ENCODE data around the gene CEP83. TPM values are rescaled to one million over a fixed set of nuclear protein-coding genes. Genes with fewer than 3 reads are reported as not detected.

Gene CEP83
- total and polyA plus RNA-seq, 9 of the 15 experiments (the other 6 are each of a cell fraction or from before 2014, with no cell fraction given), result 5.3 to 40.5 (median 31.3) TPM

DNA sequence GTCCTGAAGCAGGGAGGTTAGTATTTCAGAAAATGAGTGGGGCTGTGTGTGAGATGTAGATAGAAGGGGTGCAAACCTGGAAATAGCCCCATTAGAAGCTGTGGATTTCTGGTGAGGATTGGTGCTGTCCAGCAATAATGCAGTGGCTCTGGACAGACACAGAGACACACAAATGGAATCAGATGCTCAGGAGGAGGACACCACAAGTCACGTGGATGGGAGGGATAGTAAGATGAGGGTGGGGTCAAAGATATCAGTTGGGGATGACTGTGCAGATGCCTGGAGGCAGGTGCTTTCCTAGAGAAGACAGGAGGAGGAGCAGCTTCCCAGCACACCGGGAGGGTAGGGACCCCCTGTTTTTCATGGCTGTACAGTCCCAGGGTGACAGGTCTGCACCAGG is 174.8 kb downstream of the CEP83 start (continued):
- TF ChIP-seq SAP30 (IDR thresholded peaks at IDR 0.05; ENCODE audit: borderline replicate concordance, insufficient read depth, low read depth, low read length, poor library complexity, severe bottlenecking) (no peak), ZNF316 (IDR thresholded peaks at IDR 0.05) (peak; percentile 49; the same call in 1 of the 2 replicates), XRCC4 (IDR thresholded peaks at IDR 0.05; ENCODE audit: extremely low read depth, insufficient read depth, insufficient read length) (no peak), GATA2 (CRISPR knock-in tag; IDR thresholded peaks at IDR 0.05) (no peak), ZNF780A (CRISPR knock-in tag; IDR thresholded peaks at IDR 0.05) (no peak), JUN (IDR thresholded peaks at IDR 0.05; ENCODE audit: borderline replicate concordance, low read depth, low read length) (no peak), JUN (CRISPR knock-in tag; IDR thresholded peaks at IDR 0.05; ENCODE audit: borderline replicate concordance) (no peak), ZSCAN32 (CRISPR knock-in tag; IDR thresholded peaks at IDR 0.05) (no peak), BMI1 (IDR thresholded peaks at IDR 0.05; ENCODE audit: low read length) (no peak), MBD2 (IDR thresholded peaks at IDR 0.05; ENCODE audit: borderline replicate concordance, low read depth) (no peak), FOXJ3 (CRISPR knock-in tag; IDR thresholded peaks at IDR 0.05) (no peak), ZNF239 (CRISPR knock-in tag; IDR thresholded peaks at IDR 0.05) (no peak), ZNF644 (tag; IDR thresholded peaks at IDR 0.05; ENCODE audit: low read depth) (no peak), RFX7 (CRISPR knock-in tag; IDR thresholded peaks at IDR 0.05) (no peak), SMAD3 (CRISPR knock-in tag; conservative IDR thresholded peaks at IDR 0.05) (no peak), C11orf30 (IDR thresholded peaks at IDR 0.05; ENCODE audit: low read depth) (peak; percentile 54), POLR3A (IDR thresholded peaks at IDR 0.05; ENCODE audit: borderline replicate concordance, extremely low read depth, insufficient read depth, insufficient read length) (no peak), ASH1L (IDR thresholded peaks at IDR 0.05; ENCODE audit: borderline replicate concordance, low read depth, partially characterized antibody) (no peak)
- TF ChIP-seq, protein P1, sequence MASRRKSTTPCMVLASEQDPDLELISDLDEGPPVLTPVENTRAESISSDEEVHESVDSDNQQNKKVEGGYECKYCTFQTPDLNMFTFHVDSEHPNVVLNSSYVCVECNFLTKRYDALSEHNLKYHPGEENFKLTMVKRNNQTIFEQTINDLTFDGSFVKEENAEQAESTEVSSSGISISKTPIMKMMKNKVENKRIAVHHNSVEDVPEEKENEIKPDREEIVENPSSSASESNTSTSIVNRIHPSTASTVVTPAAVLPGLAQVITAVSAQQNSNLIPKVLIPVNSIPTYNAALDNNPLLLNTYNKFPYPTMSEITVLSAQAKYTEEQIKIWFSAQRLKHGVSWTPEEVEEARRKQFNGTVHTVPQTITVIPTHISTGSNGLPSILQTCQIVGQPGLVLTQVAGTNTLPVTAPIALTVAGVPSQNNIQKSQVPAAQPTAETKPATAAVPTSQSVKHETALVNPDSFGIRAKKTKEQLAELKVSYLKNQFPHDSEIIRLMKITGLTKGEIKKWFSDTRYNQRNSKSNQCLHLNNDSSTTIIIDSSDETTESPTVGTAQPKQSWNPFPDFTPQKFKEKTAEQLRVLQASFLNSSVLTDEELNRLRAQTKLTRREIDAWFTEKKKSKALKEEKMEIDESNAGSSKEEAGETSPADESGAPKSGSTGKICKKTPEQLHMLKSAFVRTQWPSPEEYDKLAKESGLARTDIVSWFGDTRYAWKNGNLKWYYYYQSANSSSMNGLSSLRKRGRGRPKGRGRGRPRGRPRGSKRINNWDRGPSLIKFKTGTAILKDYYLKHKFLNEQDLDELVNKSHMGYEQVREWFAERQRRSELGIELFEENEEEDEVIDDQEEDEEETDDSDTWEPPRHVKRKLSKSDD (conservative IDR thresholded peaks at IDR 0.05; ENCODE audit: low read length), result no peak
- TF ChIP-seq, protein P2, sequence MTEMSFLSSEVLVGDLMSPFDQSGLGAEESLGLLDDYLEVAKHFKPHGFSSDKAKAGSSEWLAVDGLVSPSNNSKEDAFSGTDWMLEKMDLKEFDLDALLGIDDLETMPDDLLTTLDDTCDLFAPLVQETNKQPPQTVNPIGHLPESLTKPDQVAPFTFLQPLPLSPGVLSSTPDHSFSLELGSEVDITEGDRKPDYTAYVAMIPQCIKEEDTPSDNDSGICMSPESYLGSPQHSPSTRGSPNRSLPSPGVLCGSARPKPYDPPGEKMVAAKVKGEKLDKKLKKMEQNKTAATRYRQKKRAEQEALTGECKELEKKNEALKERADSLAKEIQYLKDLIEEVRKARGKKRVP (CRISPR knock-in tag; IDR thresholded peaks at IDR 0.05), result no peak
- TF ChIP-seq, protein P3, sequence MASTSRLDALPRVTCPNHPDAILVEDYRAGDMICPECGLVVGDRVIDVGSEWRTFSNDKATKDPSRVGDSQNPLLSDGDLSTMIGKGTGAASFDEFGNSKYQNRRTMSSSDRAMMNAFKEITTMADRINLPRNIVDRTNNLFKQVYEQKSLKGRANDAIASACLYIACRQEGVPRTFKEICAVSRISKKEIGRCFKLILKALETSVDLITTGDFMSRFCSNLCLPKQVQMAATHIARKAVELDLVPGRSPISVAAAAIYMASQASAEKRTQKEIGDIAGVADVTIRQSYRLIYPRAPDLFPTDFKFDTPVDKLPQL (IDR thresholded peaks at IDR 0.05; ENCODE audit: extremely low read depth, insufficient read length), result no peak
- TF ChIP-seq, protein P4, sequence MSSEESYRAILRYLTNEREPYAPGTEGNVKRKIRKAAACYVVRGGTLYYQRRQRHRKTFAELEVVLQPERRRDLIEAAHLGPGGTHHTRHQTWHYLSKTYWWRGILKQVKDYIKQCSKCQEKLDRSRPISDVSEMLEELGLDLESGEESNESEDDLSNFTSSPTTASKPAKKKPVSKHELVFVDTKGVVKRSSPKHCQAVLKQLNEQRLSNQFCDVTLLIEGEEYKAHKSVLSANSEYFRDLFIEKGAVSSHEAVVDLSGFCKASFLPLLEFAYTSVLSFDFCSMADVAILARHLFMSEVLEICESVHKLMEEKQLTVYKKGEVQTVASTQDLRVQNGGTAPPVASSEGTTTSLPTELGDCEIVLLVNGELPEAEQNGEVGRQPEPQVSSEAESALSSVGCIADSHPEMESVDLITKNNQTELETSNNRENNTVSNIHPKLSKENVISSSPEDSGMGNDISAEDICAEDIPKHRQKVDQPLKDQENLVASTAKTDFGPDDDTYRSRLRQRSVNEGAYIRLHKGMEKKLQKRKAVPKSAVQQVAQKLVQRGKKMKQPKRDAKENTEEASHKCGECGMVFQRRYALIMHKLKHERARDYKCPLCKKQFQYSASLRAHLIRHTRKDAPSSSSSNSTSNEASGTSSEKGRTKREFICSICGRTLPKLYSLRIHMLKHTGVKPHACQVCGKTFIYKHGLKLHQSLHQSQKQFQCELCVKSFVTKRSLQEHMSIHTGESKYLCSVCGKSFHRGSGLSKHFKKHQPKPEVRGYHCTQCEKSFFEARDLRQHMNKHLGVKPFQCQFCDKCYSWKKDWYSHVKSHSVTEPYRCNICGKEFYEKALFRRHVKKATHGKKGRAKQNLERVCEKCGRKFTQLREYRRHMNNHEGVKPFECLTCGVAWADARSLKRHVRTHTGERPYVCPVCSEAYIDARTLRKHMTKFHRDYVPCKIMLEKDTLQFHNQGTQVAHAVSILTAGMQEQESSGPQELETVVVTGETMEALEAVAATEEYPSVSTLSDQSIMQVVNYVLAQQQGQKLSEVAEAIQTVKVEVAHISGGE (CRISPR knock-in tag; IDR thresholded peaks at IDR 0.05), result no peak

All from K562 (cell line).